Colon (tissue), 2 donors: ENCODE results near the gene CENPC.
"Not testable (repeated sequence)": the region's sequence is repeated elsewhere in the genome, so short reads cannot be mapped to it uniquely, and the experiment has no call there.

Experiments used
- FAIRE-seq: peaks from 2 replicates; lab custom pipeline; 2012; peaks lifted over from hg19 to GRCh38; lab: Jason Lieb, UNC
- donor health status: control.
- donor health status: control.

The CENPC gene

GRCh38 chr4:67545199-67546003 lies at the start of gene CENPC:
Gene CENPC (minus strand): TSS chr4:67545503. CDS start chr4:67545355, 148 bp downstream.
- FAIRE-seq: no peak

- no peak for FAIRE-seq
Observed at GRCh38 chr4:67593741-67594175, 48.5 kb upstream of the CENPC start.

GRCh38 chr4:67587156-67587555 lies 41.9 kb upstream of the CENPC start:
- FAIRE-seq: no peak

- no peak for FAIRE-seq
Observed at GRCh38 chr4:67584496-67584895, 39.2 kb upstream of the CENPC start.

- no peak for FAIRE-seq
Observed at GRCh38 chr4:67581913-67582312, 36.6 kb upstream of the CENPC start.

- no peak for FAIRE-seq
Observed at GRCh38 chr4:67581208-67581857, 36.0 kb upstream of the CENPC start.

- FAIRE-seq: no peak
Observed at GRCh38 chr4:67580577-67580976, 35.3 kb upstream of the CENPC start.

GRCh38 chr4:67576538-67576937 lies 31.2 kb upstream of the CENPC start:
- FAIRE-seq: no peak

GRCh38 chr4:67576059-67576466 lies 30.8 kb upstream of the CENPC start:
- FAIRE-seq: no peak

- FAIRE-seq: no peak
Observed at GRCh38 chr4:67575232-67576058, 30.1 kb upstream of the CENPC start.

GRCh38 chr4:67573193-67573592 lies 27.9 kb upstream of the CENPC start:
- FAIRE-seq: no peak

GRCh38 chr4:67571975-67572374 lies 26.7 kb upstream of the CENPC start:
- FAIRE-seq: no peak

GRCh38 chr4:67570537-67570936 lies 25.2 kb upstream of the CENPC start:
- FAIRE-seq: no peak

- no peak for FAIRE-seq
Observed at GRCh38 chr4:67568820-67569219, 23.5 kb upstream of the CENPC start.

- FAIRE-seq: no peak
Observed at GRCh38 chr4:67566335-67566734, 21.0 kb upstream of the CENPC start.

GRCh38 chr4:67565284-67565683 lies 20.0 kb upstream of the CENPC start:
- FAIRE-seq: no peak

- no peak for FAIRE-seq
Observed at GRCh38 chr4:67558493-67558892, 13.2 kb upstream of the CENPC start, which contains the start of gene STAP1. Gene STAP1 (plus strand): TSS chr4:67558727. CDS start chr4:67558810, 83 bp downstream.

GRCh38 chr4:67556436-67556835 lies 11.1 kb upstream of the CENPC start:
- no peak for FAIRE-seq

- FAIRE-seq: no peak
Observed at GRCh38 chr4:67555447-67555846, 10.1 kb upstream of the CENPC start.

- no peak for FAIRE-seq
Observed at GRCh38 chr4:67554096-67554495, 8.8 kb upstream of the CENPC start.

GRCh38 chr4:67552146-67552792 lies 7.0 kb upstream of the CENPC start:
- FAIRE-seq: not testable (repeated sequence)

GRCh38 chr4:67550857-67551256 lies 5.6 kb upstream of the CENPC start:
- FAIRE-seq: no peak
